Right lobe of liver (tissue), 6 donors: ENCODE results near the gene CLMN. TPM values are rescaled to one million over a fixed set of nuclear protein-coding genes. Genes with fewer than 3 reads are reported as not detected.

Experiments
- ATAC-seq, 4 donors: fragments of 200-7000 bp; cut with Tn5 transposase; one replicate each; pipeline ENCODE4 v1.9.1; 2020; ENCODE audit warnings: mild to moderate bottlenecking in 4 of 4, moderate library complexity in 4 of 4
- DNase-seq, 3 donors: peaks; one replicate each; pipeline ENCODE4 v3.0.0-alpha.2; 2020
- H3K27ac ChIP-seq, 3 donors: fragments of 200-600 bp; one replicate each; pipeline ENCODE4 v1.8.0; 2022
- H3K27me3 ChIP-seq, 2 donors: fragments of 200-600 bp; one replicate each; pipeline ENCODE4 v1.8.0; 2022
- H3K36me3 ChIP-seq, 4 donors: fragments of 200-600 bp; sonication (generic) in 1 of 4; one replicate each; pipeline versions ENCODE4 v1.5.1 to v1.8.0; 2017 to 2022; ENCODE audit warnings: control low read depth in 1 of 4
- H3K4me1 ChIP-seq, 4 donors: fragments of 200-600 bp; sonication (generic) in 1 of 4; one replicate each; pipeline versions ENCODE4 v1.5.1 to v1.8.0; 2017 to 2022; ENCODE audit warnings: control low read depth in 1 of 4
- H3K4me3 ChIP-seq, 3 donors: fragments of 200-600 bp; one replicate each; pipeline ENCODE4 v1.8.0; 2022
- H3K9me3 ChIP-seq, 4 donors: fragments of 200-600 bp; sonication (generic) in 1 of 4; one replicate each; pipeline versions ENCODE4 v1.5.1 to v1.8.0; 2017 to 2022; ENCODE audit warnings: control low read depth in 1 of 4
- CTCF ChIP-seq, 4 donors: fragments of 200-600 bp in 3 of 4; fragments of 450-650 bp in 1 of 4; IDR thresholded peaks; one replicate each; pipeline versions ENCODE4 v1.5.1 to v1.8.0; 2016 to 2022; ENCODE audit warnings: antibody characterized with exemption in 4 of 4, mild to moderate bottlenecking in 2 of 4
- POLR2A ChIP-seq: fragments of 450-650 bp; IDR thresholded peaks from one replicate; pipeline ENCODE4 v1.6.1; 2017; ENCODE audit warnings: antibody characterized with exemption, mild to moderate bottlenecking
- WGBS: methylation state at CpG from one replicate; pipeline ENCODE4 v1.1.6; 2018; ENCODE audit warnings: low coverage, low lambda C conversion rate; ENCODE audit not compliant: insufficient coverage; ENCODE audit errors: missing lambda C conversion rate; 5-methylcytosine and 5-hydroxymethylcytosine counted together
- intact Hi-C, 2 donors: fragments of 100-400 bp; cut with DNase I; formaldehyde crosslinking; loops; one replicate each; pipeline versions ENCODE4 v1.11.2 to v1.14.1; 2022
- total RNA-seq, 6 experiments: library from RNA; depleted of rRNA in 2 of 6; stranded (reverse); fragments of >200 nt in 2 of 6; fragmentation: NEBNext Ultra II Directional in 3 of 6; extraction: Animal tissue kit (Norgen Biotek cat#: 25700) in 3 of 6; gene quantifications; one replicate each; pipeline versions ENCODE4 v1.1.0 to v1.2.4, GENCODE V29; 2016 to 2023
- donor health status: DM: no; HTN: yes; CAD: no.
- donor health status: DM: no; HTN: no; CAD: no.
- donor health status: DM: no; HTN: no; CAD: no.
- donor health status: DM: no; HTN: yes; CAD: no.
- donor health status: DM: no; HTN: yes; CAD: no.

Gene CLMN
- total RNA-seq, 6 experiments from 2014 or later: 18.4 to 91.8 (median 47.8) TPM

GRCh38 chr14:95255013-95255412 is 64.7 kb downstream of the CLMN start:
- TF ChIP-seq POLR2A: no peak
- Histone ChIP-seq H3K4me3 (no peak overlapping the region), H3K27me3 (no peaks in the 10 kb centered on the region), H3K36me3 (no peaks in the 10 kb centered on the region), H3K27ac (no peak overlapping the region), H3K9me3 (no peaks in the 10 kb centered on the region), H3K4me1 (no peaks in the 10 kb centered on the region)
- ATAC-seq (no peak), DNase-seq (no peak)
- intact Hi-C loops: no loop called here
- WGBS: 100% methylated on average over 2 of the region's 4 CpGs

GRCh38 chr14:95254288-95254687 is 65.4 kb downstream of the CLMN start:
- DNase-seq (no peak), ATAC-seq (no peak)
- Histone ChIP-seq H3K27ac (no peak overlapping the region), H3K9me3 (no peaks in the 10 kb centered on the region), H3K36me3 (no peaks in the 10 kb centered on the region), H3K4me1 (peaks cover 0 to 7% (median 3%) of the 10 kb centered on the region in 4 donors), H3K4me3 (no peak overlapping the region), H3K27me3 (no peaks in the 10 kb centered on the region)
- no peak for TF ChIP-seq CTCF (IDR thresholded peaks at IDR 0.05)
- no peak for TF ChIP-seq POLR2A
- WGBS: 86% methylated on average over 5 of the region's 10 CpGs
- intact Hi-C loops: no loop called here

- no peaks in the 10 kb centered on the region for H3K27me3 ChIP-seq
- H3K9me3 ChIP-seq: no peaks in the 10 kb centered on the region
- WGBS: 81% methylated on average over 6 of the region's 6 CpGs
- no peak for DNase-seq
- no peaks in the 10 kb centered on the region for H3K36me3 ChIP-seq
- no peak for ATAC-seq
- no peak overlapping the region for H3K27ac ChIP-seq
- TF ChIP-seq POLR2A (no peak), CTCF (IDR thresholded peaks at IDR 0.05) (no peak)
- no peak overlapping the region for H3K4me3 ChIP-seq
- H3K4me1 ChIP-seq: peaks cover 0 to 12% (median 4%) of the 10 kb centered on the region in 4 donors
- intact Hi-C loops: no loop called here
Observed at GRCh38 chr14:95253039-95253630, 66.6 kb downstream of the CLMN start.

- no peak for DNase-seq
- H3K27ac ChIP-seq: no peak overlapping the region
Observed at GRCh38 chr14:95252219-95252618, 67.5 kb downstream of the CLMN start.

More at GRCh38 chr14:95252219-95252618, 67.5 kb downstream of the CLMN start:
- TF ChIP-seq CTCF (IDR thresholded peaks at IDR 0.05) (no peak), POLR2A (no peak)
- peaks cover 0 to 12% (median 4%) of the 10 kb centered on the region in 4 donors for H3K4me1 ChIP-seq
- 78% methylated on average over 6 of the region's 6 CpGs for WGBS
- no peaks in the 10 kb centered on the region for H3K27me3 ChIP-seq
- intact Hi-C loops: no loop called here
- no peak overlapping the region for H3K4me3 ChIP-seq
- H3K9me3 ChIP-seq: no peaks in the 10 kb centered on the region
- no peak for ATAC-seq
- H3K36me3 ChIP-seq: no peaks in the 10 kb centered on the region
